ENCODE results near the gene DNAJC30.

- TF ChIP-seq CTCF (IDR thresholded peaks at IDR 0.05; ENCODE audit: low read depth, low read length, poor library complexity, severe bottlenecking) (no peak), EZH2phosphoT487 (IDR thresholded peaks at IDR 0.05; ENCODE audit: borderline replicate concordance, low read length) (no peak)
These were observed 19.0 kb upstream of the DNAJC30 start for GRCh38 chr7:73702226-73702625.

Data from DOHH2 (cell line).